Measurements from ENCODE around the gene DMWD. TPM values are rescaled to one million over a fixed set of nuclear protein-coding genes. Genes with fewer than 3 reads are reported as not detected.

Gene DMWD, protein sequence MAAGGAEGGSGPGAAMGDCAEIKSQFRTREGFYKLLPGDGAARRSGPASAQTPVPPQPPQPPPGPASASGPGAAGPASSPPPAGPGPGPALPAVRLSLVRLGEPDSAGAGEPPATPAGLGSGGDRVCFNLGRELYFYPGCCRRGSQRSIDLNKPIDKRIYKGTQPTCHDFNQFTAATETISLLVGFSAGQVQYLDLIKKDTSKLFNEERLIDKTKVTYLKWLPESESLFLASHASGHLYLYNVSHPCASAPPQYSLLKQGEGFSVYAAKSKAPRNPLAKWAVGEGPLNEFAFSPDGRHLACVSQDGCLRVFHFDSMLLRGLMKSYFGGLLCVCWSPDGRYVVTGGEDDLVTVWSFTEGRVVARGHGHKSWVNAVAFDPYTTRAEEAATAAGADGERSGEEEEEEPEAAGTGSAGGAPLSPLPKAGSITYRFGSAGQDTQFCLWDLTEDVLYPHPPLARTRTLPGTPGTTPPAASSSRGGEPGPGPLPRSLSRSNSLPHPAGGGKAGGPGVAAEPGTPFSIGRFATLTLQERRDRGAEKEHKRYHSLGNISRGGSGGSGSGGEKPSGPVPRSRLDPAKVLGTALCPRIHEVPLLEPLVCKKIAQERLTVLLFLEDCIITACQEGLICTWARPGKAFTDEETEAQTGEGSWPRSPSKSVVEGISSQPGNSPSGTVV
- total RNA-seq: 39.4 and 47.8 TPM in 2 replicates

DNA sequence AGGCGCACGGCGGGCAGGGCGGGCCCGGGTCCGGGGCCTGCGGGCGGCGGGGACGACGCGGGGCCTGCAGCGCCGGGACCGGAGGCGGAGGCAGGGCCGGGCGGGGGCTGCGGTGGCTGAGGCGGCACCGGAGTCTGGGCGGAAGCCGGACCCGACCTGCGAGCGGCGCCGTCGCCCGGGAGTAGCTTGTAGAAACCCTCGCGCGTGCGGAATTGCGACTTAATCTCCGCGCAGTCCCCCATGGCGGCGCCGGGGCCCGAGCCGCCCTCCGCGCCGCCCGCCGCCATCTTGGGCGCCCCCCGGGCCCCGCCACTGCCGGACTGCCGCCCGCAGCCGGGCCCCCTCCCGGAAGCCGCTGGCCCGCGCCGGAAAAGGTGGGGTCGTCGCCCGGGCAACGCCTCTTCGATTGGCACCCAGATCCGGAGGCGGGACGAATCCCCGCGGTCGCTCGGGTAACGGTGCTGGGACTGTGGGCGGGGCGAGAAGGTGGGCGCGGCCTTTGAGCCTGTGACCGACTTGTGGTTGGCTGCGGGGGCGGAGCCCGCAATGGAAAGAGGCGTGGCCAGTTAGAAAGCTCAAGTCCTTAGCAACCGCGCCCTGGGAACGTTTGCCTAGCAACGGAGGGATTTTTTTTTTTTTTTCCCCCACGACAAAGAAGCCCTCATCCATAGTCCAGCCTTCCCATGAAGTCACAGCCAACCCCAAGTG lies at the start of gene DMWD:
Gene DMWD (minus strand): TSS at position 376 of the 708 bp plus-strand sequence. CDS start 89 bp downstream, at position 287.

DNA sequence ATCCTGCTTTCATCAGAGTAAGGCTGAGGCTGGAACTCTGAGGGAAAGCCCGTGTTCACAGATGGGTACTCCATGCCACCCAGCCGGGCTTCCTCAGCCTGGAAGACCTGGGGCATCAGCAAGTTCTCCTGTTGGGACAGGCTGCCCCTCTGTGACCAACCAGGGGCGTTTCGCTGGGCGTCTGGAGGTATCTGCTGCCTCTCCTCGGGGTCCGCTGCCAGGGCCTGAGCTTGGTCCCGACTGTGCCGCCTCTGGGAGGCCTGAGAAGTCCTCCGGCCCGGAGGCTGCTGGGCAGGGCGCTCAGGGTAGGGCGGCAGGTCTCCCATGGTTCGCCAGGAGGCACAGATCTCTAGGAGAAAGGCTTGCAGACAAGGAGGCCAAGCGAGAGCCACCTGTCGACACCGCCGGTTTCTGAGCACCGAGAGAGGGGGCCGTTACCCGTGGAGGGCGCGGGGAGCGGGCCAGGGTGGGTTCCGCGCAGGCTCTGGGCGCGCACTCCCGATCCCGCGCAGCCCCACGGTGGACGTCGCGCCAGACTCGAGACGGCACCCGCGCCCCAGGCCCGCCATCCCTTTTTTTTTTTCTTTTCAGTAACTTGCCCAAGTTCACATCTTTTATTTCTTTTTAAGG lies 22.3 kb upstream of the DMWD start, which contains the start of gene RSPH6A:
Gene RSPH6A (minus strand): TSS at position 458 of the 630 bp plus-strand sequence. CDS start 132 bp downstream, at position 326.

DNA sequence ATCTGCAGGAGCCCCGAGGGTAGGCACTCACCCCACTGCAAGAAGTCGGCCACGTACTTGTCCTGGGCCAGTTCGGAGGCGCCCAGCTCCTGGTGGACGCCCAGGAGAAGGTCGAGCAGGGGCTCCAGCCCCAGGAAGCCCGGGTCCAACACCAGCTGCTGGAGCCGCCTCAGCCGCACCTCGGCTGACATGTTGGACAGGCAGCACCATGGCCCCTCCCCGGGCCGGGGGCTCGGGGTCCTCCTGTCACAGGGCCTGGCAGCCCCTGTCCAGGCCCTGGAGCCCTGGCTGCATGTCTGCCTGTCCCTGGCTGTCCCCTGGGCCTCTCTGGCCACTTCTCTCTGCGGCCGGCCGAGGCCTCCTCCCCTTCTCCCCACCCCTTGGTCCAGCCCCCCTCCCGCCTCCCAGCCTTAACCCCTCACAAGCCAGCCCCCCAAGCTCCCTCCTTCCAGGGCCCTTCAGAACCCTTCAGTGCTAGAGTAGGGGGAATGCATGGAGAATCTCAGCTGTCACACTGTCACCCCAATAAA lies 10.4 kb downstream of the DMWD start, which contains the start of gene DMPK:
Gene DMPK (minus strand): TSS at position 329 of the 530 bp plus-strand sequence. CDS start 138 bp downstream, at position 191.

DNA sequence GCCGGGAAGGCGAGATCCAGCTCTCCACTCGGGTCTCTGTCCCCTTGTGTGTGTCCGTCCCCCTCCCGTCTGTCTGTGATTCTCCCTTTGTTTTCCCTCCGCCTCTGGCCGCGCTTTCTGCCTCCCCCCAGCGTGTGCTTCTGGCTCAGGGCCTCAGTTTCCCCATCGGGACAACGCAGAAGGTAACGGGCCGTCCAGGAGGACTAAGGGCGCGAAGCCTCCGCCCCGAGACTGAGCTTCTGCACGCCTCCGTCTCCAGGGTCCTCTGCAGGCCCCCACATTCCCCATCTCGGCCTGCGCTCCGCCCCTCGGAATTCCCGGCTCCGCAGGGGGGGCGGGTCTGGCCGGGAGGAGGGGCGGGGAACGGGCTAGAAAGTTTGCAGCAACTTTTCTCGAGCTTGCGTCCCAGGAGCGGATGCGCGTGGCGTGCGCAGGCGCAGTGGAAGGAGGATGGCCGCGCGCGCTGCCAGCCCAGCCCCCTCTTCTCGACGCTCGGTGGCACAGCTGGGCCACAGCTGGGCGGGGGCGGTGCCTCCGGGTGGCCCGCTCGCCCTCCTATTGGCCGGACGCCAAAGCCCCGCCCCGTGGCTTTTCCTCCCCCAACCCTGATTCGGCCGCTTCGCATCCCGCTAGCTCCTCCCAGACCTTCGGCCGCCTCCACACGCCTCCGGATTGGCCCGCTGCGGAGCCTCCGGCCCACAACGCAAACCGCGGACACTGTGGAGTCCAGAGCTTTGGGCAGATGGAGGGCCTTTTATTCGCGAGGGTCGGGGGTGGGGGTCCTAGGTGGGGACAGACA lies 23.5 kb downstream of the DMWD start, which contains the start of gene SIX5:
Gene SIX5 (minus strand): TSS at position 269 of the 799 bp plus-strand sequence. CDS start 408 bp downstream, outside the sequence.

DNA sequence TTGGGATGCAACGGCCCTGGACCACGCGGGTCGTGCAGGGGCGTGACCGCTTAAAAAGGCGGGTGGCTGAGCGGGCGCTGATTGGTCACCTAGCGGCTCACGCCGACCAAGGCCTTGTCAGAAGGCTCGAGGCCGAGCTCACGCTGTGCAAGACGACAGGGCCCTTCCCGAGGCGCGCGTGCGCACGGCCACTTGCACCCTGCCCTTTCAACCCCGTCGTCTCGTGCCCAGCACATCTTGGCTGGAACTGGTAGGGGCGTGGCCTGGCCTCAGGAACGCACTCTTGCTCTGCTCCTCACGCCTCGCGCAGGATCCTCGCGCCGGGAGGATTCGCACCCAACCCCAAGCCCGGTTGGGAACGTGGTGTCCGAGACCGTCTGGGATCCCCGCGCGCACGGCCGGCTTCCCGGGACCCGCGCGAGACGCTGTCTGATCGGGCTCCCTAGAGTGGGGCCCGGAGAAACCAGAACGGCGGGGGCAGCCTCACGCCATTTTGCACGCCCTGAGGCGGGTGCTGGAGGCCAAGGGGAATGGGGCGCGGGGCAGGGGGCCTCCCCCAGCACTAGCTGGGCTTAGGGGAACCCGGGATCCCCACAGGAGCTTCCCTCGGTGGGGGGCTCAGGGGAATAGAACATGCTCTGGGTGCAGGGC lies 59.4 kb downstream of the DMWD start, which contains the start of gene MEIOSIN:
Gene MEIOSIN (plus strand): TSS at position 280 of the 651 bp plus-strand sequence. CDS start 1,938 bp downstream, outside the sequence.

Other genes with a start within 250 kb of the DMWD start
- gene OPA3, start 208.0 kb downstream of the DMWD start, total RNA-seq: 10.4 and 14.6 TPM in 2 replicates
- 10.0 and 15.7 TPM in 2 replicates for gene GPR4, start 190.6 kb downstream of the DMWD start, total RNA-seq
- 17.2 and 17.7 TPM in 2 replicates for gene EML2, start 153.4 kb downstream of the DMWD start, total RNA-seq
- gene GIPR, start 124.6 kb downstream of the DMWD start, total RNA-seq: not detected in 2 replicates
- 195 and 253 TPM in 2 replicates for gene SNRPD2, start 100.9 kb downstream of the DMWD start, total RNA-seq
- 19.4 and 26.7 TPM in 2 replicates for gene QPCTL, start 100.2 kb downstream of the DMWD start, total RNA-seq
- 9.8 and 12.1 TPM in 2 replicates for gene FBXO46, start 61.9 kb downstream of the DMWD start, total RNA-seq
- gene MEIOSIN, start 59.4 kb downstream of the DMWD start, total RNA-seq: not detected in 2 replicates
- gene SIX5, start 23.6 kb downstream of the DMWD start, total RNA-seq: 4.1 and 6.4 TPM in 2 replicates
- gene DMPK, start 10.4 kb downstream of the DMWD start, total RNA-seq: 13.4 and 13.5 TPM in 2 replicates
- 0.13 and 0.14 TPM in 2 replicates for gene RSPH6A, start 22.5 kb upstream of the DMWD start, total RNA-seq
- 38.3 and 47.0 TPM in 2 replicates for gene SYMPK, start 70.3 kb upstream of the DMWD start, total RNA-seq
- not detected in 2 replicates for gene FOXA3, start 71.5 kb upstream of the DMWD start, total RNA-seq
- 16.1 and 22.4 TPM in 2 replicates for gene IRF2BP1, start 93.3 kb upstream of the DMWD start, total RNA-seq
- gene MYPOP, start 109.8 kb upstream of the DMWD start, total RNA-seq: 2.4 and 2.7 TPM in 2 replicates
- gene NANOS2, start 121.9 kb upstream of the DMWD start, total RNA-seq: not detected in 2 replicates
- gene NOVA2, start 181.0 kb upstream of the DMWD start, total RNA-seq: 8.5 and 16.4 TPM in 2 replicates
- gene CCDC61, start 202.6 kb upstream of the DMWD start, total RNA-seq: 6.0 and 6.8 TPM in 2 replicates
- gene PGLYRP1, start 230.2 kb upstream of the DMWD start, total RNA-seq: not detected in 2 replicates
- gene IGFL4, start 248.2 kb upstream of the DMWD start, total RNA-seq: 0.13 TPM in 1 of 2 replicates, not detected in the other